Measurements from ENCODE around the gene PXYLP1. TPM values are rescaled to one million over a fixed set of nuclear protein-coding genes. Genes with fewer than 3 reads are reported as not detected.

The PXYLP1 gene
- polyA plus RNA-seq, 1 donor from 2014 or later: 109 TPM

DNA sequence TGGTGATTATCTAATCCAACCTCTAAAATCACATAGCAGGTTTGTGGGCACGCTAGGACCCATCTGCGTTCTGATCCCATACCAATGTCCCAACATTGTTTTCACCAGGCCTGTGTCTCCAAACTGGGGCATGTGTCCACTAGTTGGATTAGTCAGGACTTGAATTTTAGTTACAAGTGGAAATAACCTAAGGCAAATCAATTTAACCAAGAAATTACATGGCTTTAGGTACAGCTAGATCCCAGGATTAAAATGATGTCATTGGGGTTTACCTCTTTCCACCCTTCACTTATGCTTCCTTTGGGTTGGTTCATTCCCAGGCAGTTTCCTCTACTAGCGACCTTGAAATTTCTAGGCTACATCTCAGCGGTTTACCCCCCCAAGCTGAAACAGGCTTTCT is 47.2 kb upstream of the PXYLP1 start:
- no peaks in the 10 kb centered on the region for H3F3A ChIP-seq (ENCODE audit: insufficient read depth, low read length, poor library complexity, severe bottlenecking)
- no peaks in the 10 kb centered on the region for H3K36me3 ChIP-seq (ENCODE audit: insufficient read depth, low read length)
- H3K27ac ChIP-seq (ENCODE audit: low read length): no peak overlapping the region
- H3K9ac ChIP-seq (ENCODE audit: low read length): no peak overlapping the region
- H3K4me3 ChIP-seq (ENCODE audit: low read length): no peak overlapping the region
- no peaks in the 10 kb centered on the region for H3K9me3 ChIP-seq (ENCODE audit: low read length)
- H3K79me2 ChIP-seq (replicated peaks; ENCODE audit: insufficient read depth, low read length): no peaks in the 10 kb centered on the region
- H3K27me3 ChIP-seq (ENCODE audit: insufficient read depth, low read depth, low read length): no peaks in the 10 kb centered on the region
- no peak overlapping the region for H2AFZ ChIP-seq (ENCODE audit: low read depth, low read length)
- H3K9me2 ChIP-seq (ENCODE audit: insufficient read depth, low read length): no peaks in the 10 kb centered on the region
- H4K20me1 ChIP-seq (ENCODE audit: insufficient read depth): no peaks in the 10 kb centered on the region
- H3K4me2 ChIP-seq (ENCODE audit: low read length): no peak overlapping the region
- TF ChIP-seq RAD21 (conservative IDR thresholded peaks at IDR 0.05): no peak
- no peak for TF ChIP-seq EP300 (conservative IDR thresholded peaks at IDR 0.05; ENCODE audit: poor library complexity, severe bottlenecking)
- TF ChIP-seq, protein P1, sequence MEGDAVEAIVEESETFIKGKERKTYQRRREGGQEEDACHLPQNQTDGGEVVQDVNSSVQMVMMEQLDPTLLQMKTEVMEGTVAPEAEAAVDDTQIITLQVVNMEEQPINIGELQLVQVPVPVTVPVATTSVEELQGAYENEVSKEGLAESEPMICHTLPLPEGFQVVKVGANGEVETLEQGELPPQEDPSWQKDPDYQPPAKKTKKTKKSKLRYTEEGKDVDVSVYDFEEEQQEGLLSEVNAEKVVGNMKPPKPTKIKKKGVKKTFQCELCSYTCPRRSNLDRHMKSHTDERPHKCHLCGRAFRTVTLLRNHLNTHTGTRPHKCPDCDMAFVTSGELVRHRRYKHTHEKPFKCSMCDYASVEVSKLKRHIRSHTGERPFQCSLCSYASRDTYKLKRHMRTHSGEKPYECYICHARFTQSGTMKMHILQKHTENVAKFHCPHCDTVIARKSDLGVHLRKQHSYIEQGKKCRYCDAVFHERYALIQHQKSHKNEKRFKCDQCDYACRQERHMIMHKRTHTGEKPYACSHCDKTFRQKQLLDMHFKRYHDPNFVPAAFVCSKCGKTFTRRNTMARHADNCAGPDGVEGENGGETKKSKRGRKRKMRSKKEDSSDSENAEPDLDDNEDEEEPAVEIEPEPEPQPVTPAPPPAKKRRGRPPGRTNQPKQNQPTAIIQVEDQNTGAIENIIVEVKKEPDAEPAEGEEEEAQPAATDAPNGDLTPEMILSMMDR (IDR thresholded peaks at IDR 0.05; ENCODE audit: poor library complexity, severe bottlenecking): no peak
- no peak for TF ChIP-seq MXI1 (conservative IDR thresholded peaks at IDR 0.05; ENCODE audit: poor library complexity, severe bottlenecking)
- no peak for TF ChIP-seq TAF1 (IDR thresholded peaks at IDR 0.05; ENCODE audit: low read depth)
- no peak for TF ChIP-seq POLR2AphosphoS5 (IDR thresholded peaks at IDR 0.05)
- no peak for TF ChIP-seq SMC3 (conservative IDR thresholded peaks at IDR 0.05; ENCODE audit: poor library complexity)
- TF ChIP-seq, protein P2, sequence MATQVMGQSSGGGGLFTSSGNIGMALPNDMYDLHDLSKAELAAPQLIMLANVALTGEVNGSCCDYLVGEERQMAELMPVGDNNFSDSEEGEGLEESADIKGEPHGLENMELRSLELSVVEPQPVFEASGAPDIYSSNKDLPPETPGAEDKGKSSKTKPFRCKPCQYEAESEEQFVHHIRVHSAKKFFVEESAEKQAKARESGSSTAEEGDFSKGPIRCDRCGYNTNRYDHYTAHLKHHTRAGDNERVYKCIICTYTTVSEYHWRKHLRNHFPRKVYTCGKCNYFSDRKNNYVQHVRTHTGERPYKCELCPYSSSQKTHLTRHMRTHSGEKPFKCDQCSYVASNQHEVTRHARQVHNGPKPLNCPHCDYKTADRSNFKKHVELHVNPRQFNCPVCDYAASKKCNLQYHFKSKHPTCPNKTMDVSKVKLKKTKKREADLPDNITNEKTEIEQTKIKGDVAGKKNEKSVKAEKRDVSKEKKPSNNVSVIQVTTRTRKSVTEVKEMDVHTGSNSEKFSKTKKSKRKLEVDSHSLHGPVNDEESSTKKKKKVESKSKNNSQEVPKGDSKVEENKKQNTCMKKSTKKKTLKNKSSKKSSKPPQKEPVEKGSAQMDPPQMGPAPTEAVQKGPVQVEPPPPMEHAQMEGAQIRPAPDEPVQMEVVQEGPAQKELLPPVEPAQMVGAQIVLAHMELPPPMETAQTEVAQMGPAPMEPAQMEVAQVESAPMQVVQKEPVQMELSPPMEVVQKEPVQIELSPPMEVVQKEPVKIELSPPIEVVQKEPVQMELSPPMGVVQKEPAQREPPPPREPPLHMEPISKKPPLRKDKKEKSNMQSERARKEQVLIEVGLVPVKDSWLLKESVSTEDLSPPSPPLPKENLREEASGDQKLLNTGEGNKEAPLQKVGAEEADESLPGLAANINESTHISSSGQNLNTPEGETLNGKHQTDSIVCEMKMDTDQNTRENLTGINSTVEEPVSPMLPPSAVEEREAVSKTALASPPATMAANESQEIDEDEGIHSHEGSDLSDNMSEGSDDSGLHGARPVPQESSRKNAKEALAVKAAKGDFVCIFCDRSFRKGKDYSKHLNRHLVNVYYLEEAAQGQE (IDR thresholded peaks at IDR 0.05; ENCODE audit: borderline replicate concordance): no peak
- TF ChIP-seq EZH2 (IDR thresholded peaks at IDR 0.05; ENCODE audit: borderline replicate concordance, insufficient read depth, low read length, poor library complexity, severe bottlenecking): no peak

DNA sequence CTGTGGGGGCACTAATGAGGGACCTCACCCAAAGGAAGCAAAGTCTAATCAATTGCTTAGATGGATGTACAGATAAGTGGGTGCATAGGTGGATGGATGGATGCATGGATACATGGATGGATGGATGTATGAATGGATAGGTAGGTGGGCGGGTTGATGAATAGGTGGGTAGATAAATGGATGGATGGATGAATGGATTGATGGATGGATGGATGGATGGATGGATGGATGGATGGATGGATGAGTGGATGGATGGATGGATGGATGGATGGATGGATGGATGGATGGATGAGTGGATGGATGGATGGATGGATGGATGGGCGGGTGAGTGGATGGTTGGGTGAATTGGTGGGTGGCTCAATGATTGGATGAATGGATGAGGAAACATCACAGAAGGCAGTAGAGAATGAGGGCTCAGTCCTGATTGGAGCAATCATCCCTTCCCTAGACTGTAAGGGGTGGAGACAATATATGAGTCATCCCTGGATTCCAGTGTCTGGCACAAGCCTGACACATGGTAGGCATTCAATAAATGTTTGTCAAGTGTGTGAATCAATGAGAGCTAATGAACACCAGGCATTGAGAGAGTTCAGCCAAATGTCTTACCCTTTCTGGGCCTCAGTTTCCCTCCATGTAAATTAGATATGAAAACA is 40.4 kb upstream of the PXYLP1 start:
- Histone ChIP-seq H3K9me2 (ENCODE audit: insufficient read depth, low read length) (no peaks in the 10 kb centered on the region), H2AFZ (ENCODE audit: low read depth, low read length) (no peak overlapping the region), H3K27me3 (ENCODE audit: insufficient read depth, low read depth, low read length) (no peaks in the 10 kb centered on the region), H4K20me1 (ENCODE audit: insufficient read depth) (no peaks in the 10 kb centered on the region), H3K36me3 (ENCODE audit: insufficient read depth, low read length) (no peaks in the 10 kb centered on the region), H3K27ac (ENCODE audit: low read length) (no peak overlapping the region), H3K9ac (ENCODE audit: low read length) (no peak overlapping the region), H3K4me2 (ENCODE audit: low read length) (no peak overlapping the region), H3F3A (ENCODE audit: insufficient read depth, low read length, poor library complexity, severe bottlenecking) (no peaks in the 10 kb centered on the region), H3K4me3 (ENCODE audit: low read length) (no peak overlapping the region), H3K9me3 (ENCODE audit: low read length) (no peaks in the 10 kb centered on the region), H3K79me2 (replicated peaks; ENCODE audit: insufficient read depth, low read length) (no peaks in the 10 kb centered on the region)
- TF ChIP-seq RAD21 (conservative IDR thresholded peaks at IDR 0.05) (no peak), SMC3 (conservative IDR thresholded peaks at IDR 0.05; ENCODE audit: poor library complexity) (no peak), TAF1 (IDR thresholded peaks at IDR 0.05; ENCODE audit: low read depth) (no peak), POLR2AphosphoS5 (IDR thresholded peaks at IDR 0.05) (no peak), MXI1 (conservative IDR thresholded peaks at IDR 0.05; ENCODE audit: poor library complexity, severe bottlenecking) (no peak), EZH2 (IDR thresholded peaks at IDR 0.05; ENCODE audit: borderline replicate concordance, insufficient read depth, low read length, poor library complexity, severe bottlenecking) (no peak), EP300 (conservative IDR thresholded peaks at IDR 0.05; ENCODE audit: poor library complexity, severe bottlenecking) (no peak)
- TF ChIP-seq, protein P1 (IDR thresholded peaks at IDR 0.05; ENCODE audit: poor library complexity, severe bottlenecking): no peak
- TF ChIP-seq, protein P2 (IDR thresholded peaks at IDR 0.05; ENCODE audit: borderline replicate concordance): no peak

All from neural cell (in vitro differentiated cells).